OCI-LY3 (cell line): ENCODE data around the gene GARIN3.

Experiments used
- H2AFZ ChIP-seq: fragments of 200-600, 300-600 bp; shearing (Covaris generic); 2 replicates; pipeline ENCODE4 v1.6.0; 2014; ENCODE audit warnings: antibody characterized with exemption, low read depth, low read length
- H3K27ac ChIP-seq: fragments of 200-600, 300-600 bp; sonication (generic); 2 replicates; pipeline ENCODE4 v1.5.1; 2014; ENCODE audit warnings: mild to moderate bottlenecking, low read length, moderate library complexity, mixed read lengths
- H3K27me3 ChIP-seq: fragments of 200-600, 300-600 bp; sonication (generic); 2 replicates; pipeline ENCODE4 v1.6.1; 2014; ENCODE audit warnings: low read depth, low read length, mixed read lengths
- H3K36me3 ChIP-seq: fragments of 200-600, 300-600 bp; sonication (generic); replicated peaks from 2 replicates; pipeline ENCODE3; 2014; ENCODE audit warnings: low read depth, low read length, mixed read lengths
- H3K4me1 ChIP-seq: fragments of 300-600, 200-600 bp; sonication (generic); 2 replicates; pipeline ENCODE4 v1.6.1; 2014; ENCODE audit warnings: low read length, mixed read lengths
- H3K4me2 ChIP-seq: fragments of 200-600, 300-600 bp; sonication (generic); 2 replicates; pipeline ENCODE4 v1.6.1; 2014; ENCODE audit warnings: low read length, mixed read lengths
- H3K4me3 ChIP-seq: fragments of 300-600, 200-600 bp; sonication (generic); 2 replicates; pipeline ENCODE4 v1.5.1; 2014; ENCODE audit warnings: antibody characterized with exemption, mild to moderate bottlenecking, low read length, moderate library complexity
- H3K79me2 ChIP-seq: fragments of 300-600, 200-600 bp; shearing (Covaris generic); 2 replicates; pipeline ENCODE4 v1.6.1; 2014; ENCODE audit warnings: mild to moderate bottlenecking, low read length, mixed read lengths
- H3K9ac ChIP-seq: fragments of 300-600, 200-600 bp; shearing (Covaris generic); 2 replicates; pipeline ENCODE4 v1.6.0; 2014; ENCODE audit warnings: mild to moderate bottlenecking, low read length, moderate library complexity
- H3K9me3 ChIP-seq: fragments of 200-600, 300-600 bp; shearing (Covaris generic); 2 replicates; pipeline ENCODE4 v1.6.1; 2014; ENCODE audit warnings: low read length, mixed read lengths; ENCODE audit not compliant: insufficient read depth
- H4K20me1 ChIP-seq: fragments of 200-600, 300-600 bp; sonication (generic); 2 replicates; pipeline ENCODE4 v1.6.1; 2016; ENCODE audit warnings: low read length, mixed read lengths; ENCODE audit not compliant: insufficient read depth
- CTCF ChIP-seq: fragments of 200-600, 300-600 bp; sonication (generic); IDR thresholded peaks from 2 replicates; pipeline ENCODE4 v1.5.1; 2014; ENCODE audit warnings: antibody characterized with exemption, low read length, low read depth
- EZH2phosphoT487 ChIP-seq: fragments of 200-600 bp; shearing (Covaris generic); IDR thresholded peaks from 2 replicates; pipeline ENCODE4 v1.6.1; 2018; ENCODE audit warnings: antibody characterized with exemption, mixed run types, low read depth

The GARIN3 gene

DNA sequence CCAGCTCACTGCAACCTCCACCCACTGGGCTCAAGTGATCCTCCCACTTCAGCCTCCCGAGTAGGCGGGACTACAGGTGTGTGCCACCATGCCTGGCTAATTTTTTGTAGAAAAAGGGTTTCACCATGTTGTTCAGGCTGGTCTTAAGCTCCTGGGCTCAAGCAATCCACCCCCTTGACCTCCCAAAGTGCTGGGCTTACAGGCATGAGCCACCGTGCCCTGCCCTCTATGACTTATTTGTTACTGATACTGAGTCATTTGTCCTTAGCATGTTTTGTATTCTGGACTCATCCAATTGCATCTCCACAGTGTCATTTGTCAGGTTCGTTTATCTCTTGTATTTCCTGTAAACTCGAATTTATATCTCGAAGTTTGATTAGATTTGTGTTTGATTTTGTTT, 11.9 kb upstream of the GARIN3 start:
- Histone ChIP-seq H3K9me3 (no peaks in the 10 kb centered on the region), H4K20me1 (no peaks in the 10 kb centered on the region), H3K36me3 (no peaks in the 10 kb centered on the region), H3K4me2 (no peak overlapping the region), H2AFZ (no peak overlapping the region), H3K4me3 (no peak overlapping the region), H3K4me1 (no peaks in the 10 kb centered on the region), H3K79me2 (no peaks in the 10 kb centered on the region), H3K9ac (no peak overlapping the region), H3K27me3 (peaks cover 26% of the 10 kb centered on the region), H3K27ac (no peak overlapping the region)
- TF ChIP-seq CTCF (no peak), EZH2phosphoT487 (no peak)

DNA sequence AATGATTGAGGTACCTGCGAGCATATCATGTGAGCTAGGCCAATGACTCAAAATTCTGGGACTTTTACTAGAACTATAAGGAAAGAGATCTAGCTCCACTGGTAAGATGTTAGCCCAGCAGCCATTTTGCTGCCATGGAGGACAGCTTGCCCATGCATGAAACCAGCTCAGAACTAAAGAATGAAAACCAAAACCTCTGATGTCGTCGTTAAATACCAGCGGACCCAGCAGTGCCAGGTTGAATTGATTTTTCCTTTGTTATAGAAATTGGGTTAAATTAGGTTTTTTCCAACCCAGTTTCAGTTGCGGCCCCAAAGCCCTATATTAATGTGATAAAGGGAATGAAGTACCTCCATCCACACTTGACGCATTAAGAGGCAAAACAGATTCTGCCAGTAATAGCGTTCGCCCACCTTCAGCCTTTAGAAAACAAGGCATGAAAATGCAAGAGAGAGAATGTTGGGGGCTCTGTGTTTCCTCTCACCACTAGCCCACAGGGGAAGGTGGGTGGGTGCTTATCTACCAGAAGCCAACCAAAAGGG, 9.1 kb upstream of the GARIN3 start:
- Histone ChIP-seq H3K4me1 (peaks cover 9% of the 10 kb centered on the region), H3K27me3 (peaks cover 5% of the 10 kb centered on the region; the same call in 1 of the 2 replicates), H3K27ac (no peak overlapping the region), H4K20me1 (no peaks in the 10 kb centered on the region), H3K36me3 (no peaks in the 10 kb centered on the region), H2AFZ (no peak overlapping the region), H3K9ac (no peak overlapping the region), H3K4me2 (no peak overlapping the region), H3K79me2 (no peaks in the 10 kb centered on the region), H3K9me3 (no peaks in the 10 kb centered on the region), H3K4me3 (no peak overlapping the region)
- TF ChIP-seq EZH2phosphoT487 (no peak), CTCF (no peak)

- no peak overlapping the region for H3K9ac ChIP-seq
- H2AFZ ChIP-seq = no peak overlapping the region; the same call in 1 of the 2 replicates
These were observed 6.3 kb upstream of the GARIN3 start for GRCh38 chr5:157172403-157172802.

DNA sequence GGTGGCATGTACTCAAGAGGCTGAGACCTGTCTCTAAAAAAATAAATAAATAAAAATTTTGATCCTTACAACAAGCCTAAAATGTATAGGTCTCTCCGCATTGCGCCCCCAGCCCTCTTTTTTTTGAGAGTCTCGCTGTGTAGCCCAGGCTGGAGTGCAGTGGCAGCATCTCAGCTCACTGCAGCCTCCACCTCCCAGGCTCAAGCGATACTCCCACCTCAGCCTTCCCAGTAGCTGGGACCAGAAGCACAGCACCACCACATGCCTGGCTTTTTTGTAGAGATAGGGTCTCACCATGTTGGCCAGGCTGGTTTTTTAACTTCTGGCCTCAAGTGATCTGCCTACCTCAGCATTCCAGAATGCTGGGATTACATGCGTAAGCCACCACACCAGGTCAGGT, 2.2 kb upstream of the GARIN3 start:
- no peak overlapping the region for H3K4me3 ChIP-seq
- H4K20me1 ChIP-seq = no peaks in the 10 kb centered on the region
- H3K36me3 ChIP-seq = no peaks in the 10 kb centered on the region
- no peak overlapping the region for H3K27ac ChIP-seq
- TF ChIP-seq CTCF = no peak
- TF ChIP-seq EZH2phosphoT487 = no peak
- peaks cover 5% of the 10 kb centered on the region; the same call in 1 of the 2 replicates for H3K27me3 ChIP-seq
- no peak overlapping the region for H2AFZ ChIP-seq
- no peaks in the 10 kb centered on the region for H3K9me3 ChIP-seq
- H3K4me1 ChIP-seq = peaks cover 9% of the 10 kb centered on the region
- H3K9ac ChIP-seq = no peak overlapping the region
- no peaks in the 10 kb centered on the region for H3K79me2 ChIP-seq
- no peak overlapping the region for H3K4me2 ChIP-seq

More at GRCh38 chr5:157172403-157172802, 6.3 kb upstream of the GARIN3 start:
- Histone ChIP-seq H3K9me3 (no peaks in the 10 kb centered on the region), H4K20me1 (no peaks in the 10 kb centered on the region), H3K27me3 (peaks cover 3% of the 10 kb centered on the region; the same call in 1 of the 2 replicates), H3K36me3 (no peaks in the 10 kb centered on the region), H3K27ac (no peak overlapping the region), H3K4me1 (peaks cover 9% of the 10 kb centered on the region), H3K4me2 (peak overlapping the region; percentile 35), H3K79me2 (no peaks in the 10 kb centered on the region), H3K4me3 (peak overlapping the region; percentile 28; the same call in 1 of the 2 replicates)
- TF ChIP-seq CTCF = no peak
- no peak for TF ChIP-seq EZH2phosphoT487
